Sciatic nerve (tissue), 2 donors: ENCODE measurements around the gene CLEC2D. TPM values are rescaled to one million over a fixed set of nuclear protein-coding genes. Genes with fewer than 3 reads are reported as not detected.
"Not testable (repeated sequence)": the region's sequence is repeated elsewhere in the genome, so short reads cannot be mapped to it uniquely, and the experiment has no call there.

Source experiments
- ATAC-seq: fragments of 200-7000 bp; cut with Tn5 transposase; one replicate; pipeline ENCODE4 v1.9.1; 2020; ENCODE audit warnings: mild to moderate bottlenecking, moderate library complexity
- DNase-seq: peaks from one replicate; pipeline ENCODE4 v3.0.0-alpha.2; 2020; ENCODE audit warnings: low spot score
- intact Hi-C: fragments of 100-400 bp; cut with DNase I; formaldehyde crosslinking; loops from one replicate; pipeline ENCODE4 v1.14.2; 2022
- total RNA-seq: library from RNA; stranded (reverse); fragmentation: NEBNext Ultra II Directional; extraction: Animal tissue kit (Norgen Biotek cat#: 25700); gene quantifications from one replicate; pipeline ENCODE4 v1.2.1, GENCODE V29; 2021
- donor health status: DM: no; HTN: no; CAD: no.
- donor health status: DM: no; HTN: no; CAD: no.

CLEC2D gene
- total RNA-seq, 1 donor from 2014 or later = 38.8 TPM

- intact Hi-C loops = no loop called here
Observed at GRCh38 chr12:9649532-9649940, 20.0 kb upstream of the CLEC2D start.

GRCh38 chr12:9650151-9650576 is 19.3 kb upstream of the CLEC2D start:
- ATAC-seq = no peak
- intact Hi-C loops = no loop called here

More at GRCh38 chr12:9649532-9649940, 20.0 kb upstream of the CLEC2D start:
- no peak for ATAC-seq
- DNase-seq = no peak

GRCh38 chr12:9651265-9651729 is 18.2 kb upstream of the CLEC2D start:
- intact Hi-C loops = no loop called here
- DNase-seq (no peak), ATAC-seq (no peak)

More at GRCh38 chr12:9650151-9650576, 19.3 kb upstream of the CLEC2D start:
- DNase-seq = no peak

GRCh38 chr12:9660046-9660445 is 9.5 kb upstream of the CLEC2D start:
- ATAC-seq = no peak
- intact Hi-C loops = loop anchor here (2.0 kb wide), 1 partner anchor 69 kb away; no protein-coding TSS in a partner anchor

GRCh38 chr12:9661720-9662119 is 7.8 kb upstream of the CLEC2D start:
- intact Hi-C loops = loop anchor here (2.0 kb wide), 1 partner anchor 71 kb away; no protein-coding TSS in a partner anchor
- no peak for DNase-seq
- no peak for ATAC-seq

More at GRCh38 chr12:9660046-9660445, 9.5 kb upstream of the CLEC2D start:
- DNase-seq = no peak

GRCh38 chr12:9662488-9662887 is 7.0 kb upstream of the CLEC2D start:
- ATAC-seq (no peak), DNase-seq (no peak)
- intact Hi-C loops = no loop called here

- intact Hi-C loops = no loop called here
- no peak for DNase-seq
- no peak for ATAC-seq
Observed at GRCh38 chr12:9667403-9668160, 1.9 kb upstream of the CLEC2D start.

GRCh38 chr12:9668161-9669018 is 1.1 kb upstream of the CLEC2D start:
- DNase-seq = no peak
- peak; percentile 57 for ATAC-seq
- intact Hi-C loops = no loop called here

- no peak for ATAC-seq
- intact Hi-C loops = no loop called here
- DNase-seq = no peak
Observed at GRCh38 chr12:9669019-9669326, 540 bp upstream of the CLEC2D start.

GRCh38 chr12:9672340-9672739 is 2.8 kb downstream of the CLEC2D start:
- intact Hi-C loops, ATAC-seq, DNase-seq: not testable (repeated sequence)

- peak; percentile 64 for DNase-seq
- peak; percentile 71 for ATAC-seq
- intact Hi-C loops = no loop called here
Observed at GRCh38 chr12:9673404-9674225, 4.1 kb downstream of the CLEC2D start.

GRCh38 chr12:9674226-9674590 is 4.7 kb downstream of the CLEC2D start:
- intact Hi-C loops = no loop called here
- ATAC-seq = peak; percentile 30
- no peak for DNase-seq

- ATAC-seq, intact Hi-C loops, DNase-seq: not testable (repeated sequence)
Observed at GRCh38 chr12:9682508-9682907, 13.0 kb downstream of the CLEC2D start.

GRCh38 chr12:9682949-9683348 is 13.4 kb downstream of the CLEC2D start:
- DNase-seq, ATAC-seq, intact Hi-C loops: not testable (repeated sequence)

GRCh38 chr12:9685366-9685765 is 15.9 kb downstream of the CLEC2D start:
- DNase-seq, intact Hi-C loops, ATAC-seq: not testable (repeated sequence)

- ATAC-seq = no peak
- DNase-seq = no peak
- intact Hi-C loops = no loop called here
Observed at GRCh38 chr12:9685915-9686314, 16.4 kb downstream of the CLEC2D start.

- intact Hi-C loops = no loop called here
Observed at GRCh38 chr12:9687228-9687627, 17.7 kb downstream of the CLEC2D start.

GRCh38 chr12:9692909-9693308 is 23.4 kb downstream of the CLEC2D start:
- ATAC-seq (no peak), DNase-seq (no peak)
- intact Hi-C loops = no loop called here

More at GRCh38 chr12:9687228-9687627, 17.7 kb downstream of the CLEC2D start:
- ATAC-seq = no peak
- DNase-seq = no peak

GRCh38 chr12:9694241-9694640 is 24.7 kb downstream of the CLEC2D start:
- DNase-seq = no peak
- ATAC-seq = no peak
- intact Hi-C loops = no loop called here
